ENCODE results near the gene H2BW2. TPM values are rescaled to one million over a fixed set of nuclear protein-coding genes. Genes with fewer than 3 reads are reported as not detected.

The H2BW2 gene
- total RNA-seq, 4 donors from 2014 or later: not detected

GRCh38 chrX:104085477-104085876, 45.7 kb downstream of the H2BW2 start:
- Histone ChIP-seq H3K36me3 (no peaks in the 10 kb centered on the region), H3K4me3 (no peak overlapping the region), H3K9me3 (no peaks in the 10 kb centered on the region), H3K4me1 (no peaks in the 10 kb centered on the region), H3K27ac (no peak overlapping the region), H3K27me3 (peaks cover 0 to 8% (median 0%) of the 10 kb centered on the region in 3 donors)
- no peak for TF ChIP-seq POLR2A (IDR thresholded peaks at IDR 0.05)
- TF ChIP-seq CTCF (IDR thresholded peaks at IDR 0.05 in 4 of 5, conservative IDR thresholded peaks at IDR 0.05 in 1 of 5): no peak
- DNase-seq (no peak), ATAC-seq (no peak)
- in situ Hi-C loops (cut with MboI; ENCODE audit: low sequenced_read_pairs in 4 of 4): no loop called here
- intact Hi-C loops (cut with DNase I; ENCODE audit: low total_unique reads): no loop called here

GRCh38 chrX:104085919-104086318, 46.2 kb downstream of the H2BW2 start:
- H3K4me3 ChIP-seq: no peak overlapping the region
- no peak for TF ChIP-seq POLR2A (IDR thresholded peaks at IDR 0.05)
- TF ChIP-seq CTCF (IDR thresholded peaks at IDR 0.05 in 4 of 5, conservative IDR thresholded peaks at IDR 0.05 in 1 of 5): no peak
- ATAC-seq (no peak), DNase-seq (no peak)
- no peaks in the 10 kb centered on the region for H3K36me3 ChIP-seq
- H3K4me1 ChIP-seq: no peaks in the 10 kb centered on the region
- H3K9me3 ChIP-seq: no peaks in the 10 kb centered on the region
- intact Hi-C loops (cut with DNase I; ENCODE audit: low total_unique reads) (no loop called here), in situ Hi-C loops (cut with MboI; ENCODE audit: low sequenced_read_pairs in 4 of 4) (no loop called here)
- H3K27me3 ChIP-seq: peaks cover 0 to 8% (median 0%) of the 10 kb centered on the region in 3 donors
- H3K27ac ChIP-seq: no peak overlapping the region

Other genes with a start within 250 kb of the H2BW2 start
- gene RAB9B, start 207.7 kb upstream of the H2BW2 start, total RNA-seq: 1 to 10 TPM; 1.8 to 5.7 (median 4.7) TPM
- not detected for gene TMSB15B, start 77.3 kb upstream of the H2BW2 start, total RNA-seq
- gene H2BW1, start 26.2 kb upstream of the H2BW2 start, total RNA-seq: not detected
- gene TMSB15C, start 36.3 kb downstream of the H2BW2 start, total RNA-seq: under 1 TPM in 2 of 4 donors, not detected in 2; 0.09 to 0.41 TPM
- gene ZCCHC18, start 72.6 kb downstream of the H2BW2 start, total RNA-seq: not detected
- gene SLC25A53, start 117.1 kb downstream of the H2BW2 start, total RNA-seq: 10 to 100 TPM in 1 of 4 donors, 1 to 10 TPM in 3; 5.2 to 10.0 (median 7.1) TPM
- 10 to 100 TPM; 13.4 to 23.4 (median 17.8) TPM for gene FAM199X, start 126.5 kb downstream of the H2BW2 start, total RNA-seq
- gene ESX1, start 215.0 kb downstream of the H2BW2 start, total RNA-seq: not detected

Data from gastrocnemius medialis (tissue), 4 donors.